ENCODE measurements around the gene RCL1.
A peak's percentile ranks its signal among the peaks of the same experiment; 100 is the strongest.
"Not testable (repeated sequence)": the region's sequence is repeated elsewhere in the genome, so short reads cannot be mapped to it uniquely, and the experiment has no call there.

RCL1 gene
- total RNA-seq: 18.5 to 52.9 (median 25.9) reads per million in 4 experiments

GRCh38 chr9:4792572-4793458 is at the start of gene RCL1:
Gene RCL1 (plus strand): TSS chr9:4792944. CDS start chr9:4793092, 148 bp downstream.
- peak; percentile 93 for DNase-seq

DNA sequence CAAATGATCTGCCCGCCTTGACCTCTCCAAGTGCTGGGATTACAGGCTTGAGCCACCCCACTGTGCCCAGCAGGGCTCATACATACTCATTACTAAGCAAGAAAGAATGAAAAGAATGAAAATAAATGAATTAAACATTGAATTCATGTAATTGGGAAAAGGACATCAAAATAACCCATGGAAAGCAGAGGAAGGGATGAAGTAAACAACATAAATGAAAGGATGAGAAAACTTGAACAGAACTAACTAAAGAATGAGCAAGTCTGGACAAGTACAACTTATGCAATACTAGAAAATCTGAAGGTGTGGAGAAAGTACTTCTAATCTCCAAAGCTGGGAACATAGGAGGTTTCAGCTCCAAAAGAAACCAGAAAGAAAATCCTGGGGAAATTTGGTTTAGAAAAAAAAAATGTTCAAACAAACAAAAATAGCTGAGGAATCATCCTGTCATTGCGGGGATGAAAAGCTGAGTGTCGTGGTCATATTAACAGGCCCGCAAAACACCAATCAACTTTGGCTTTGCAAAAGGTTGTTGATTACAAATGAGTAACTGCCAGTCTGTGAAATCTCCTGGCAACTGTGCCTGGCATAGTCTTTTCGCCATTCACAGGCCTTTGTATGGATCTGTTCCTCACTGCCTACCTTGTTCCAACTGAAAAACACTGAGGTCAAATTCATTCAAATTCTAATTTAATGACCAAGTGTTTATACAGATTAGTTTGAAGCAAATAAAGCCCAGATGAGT is 49.4 kb upstream of the RCL1 start:
- no peak for DNase-seq

GRCh38 chr9:4746278-4747030 is 46.3 kb upstream of the RCL1 start:
- no peak for DNase-seq

DNA sequence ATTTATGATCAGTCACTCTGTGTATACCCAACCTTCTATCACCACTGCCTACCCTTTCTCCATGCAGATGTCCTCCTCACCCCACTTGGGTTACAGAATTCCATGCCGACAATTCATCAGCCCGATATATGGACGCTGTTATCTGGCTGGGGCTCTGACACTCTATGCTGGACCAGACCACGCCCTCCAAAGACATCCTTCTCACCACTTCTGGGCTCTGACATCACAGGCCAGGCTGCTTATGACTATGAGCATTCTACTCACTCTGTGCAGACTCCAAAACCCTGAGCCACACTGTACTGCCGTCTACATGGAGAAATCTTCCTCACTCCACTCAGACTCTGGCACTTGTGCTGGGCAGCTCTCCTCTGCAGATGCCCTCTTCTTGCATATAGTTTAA is 44.1 kb upstream of the RCL1 start:
- no peak for DNase-seq

GRCh38 chr9:4750023-4750673 is 42.6 kb upstream of the RCL1 start:
- no peak for DNase-seq

- DNase-seq: not testable (repeated sequence)
Observed at GRCh38 chr9:4754530-4754929, 38.2 kb upstream of the RCL1 start.

GRCh38 chr9:4755026-4755609 is 37.6 kb upstream of the RCL1 start:
- no peak for DNase-seq

DNA sequence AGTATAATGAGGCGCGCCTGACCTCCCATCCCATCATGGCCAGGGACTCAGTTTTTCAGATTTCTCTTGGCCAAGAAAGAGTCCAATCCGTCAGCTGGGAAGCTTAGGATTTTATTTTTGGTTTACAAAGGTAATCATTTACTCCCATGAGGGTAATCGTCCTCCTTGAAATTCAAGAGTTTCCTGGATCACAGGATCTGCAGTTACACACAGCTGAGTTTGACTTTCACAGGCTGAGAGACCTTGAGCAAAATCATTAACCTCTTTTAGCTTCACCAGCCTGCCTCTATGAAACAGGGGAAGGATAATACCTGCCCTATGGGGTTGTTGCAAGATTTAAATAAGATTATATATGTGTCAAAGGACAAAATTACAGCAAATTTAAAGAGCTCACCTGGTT is 36.3 kb upstream of the RCL1 start:
- no peak for DNase-seq

GRCh38 chr9:4760122-4760521 is 32.6 kb upstream of the RCL1 start:
- no peak for DNase-seq

DNA sequence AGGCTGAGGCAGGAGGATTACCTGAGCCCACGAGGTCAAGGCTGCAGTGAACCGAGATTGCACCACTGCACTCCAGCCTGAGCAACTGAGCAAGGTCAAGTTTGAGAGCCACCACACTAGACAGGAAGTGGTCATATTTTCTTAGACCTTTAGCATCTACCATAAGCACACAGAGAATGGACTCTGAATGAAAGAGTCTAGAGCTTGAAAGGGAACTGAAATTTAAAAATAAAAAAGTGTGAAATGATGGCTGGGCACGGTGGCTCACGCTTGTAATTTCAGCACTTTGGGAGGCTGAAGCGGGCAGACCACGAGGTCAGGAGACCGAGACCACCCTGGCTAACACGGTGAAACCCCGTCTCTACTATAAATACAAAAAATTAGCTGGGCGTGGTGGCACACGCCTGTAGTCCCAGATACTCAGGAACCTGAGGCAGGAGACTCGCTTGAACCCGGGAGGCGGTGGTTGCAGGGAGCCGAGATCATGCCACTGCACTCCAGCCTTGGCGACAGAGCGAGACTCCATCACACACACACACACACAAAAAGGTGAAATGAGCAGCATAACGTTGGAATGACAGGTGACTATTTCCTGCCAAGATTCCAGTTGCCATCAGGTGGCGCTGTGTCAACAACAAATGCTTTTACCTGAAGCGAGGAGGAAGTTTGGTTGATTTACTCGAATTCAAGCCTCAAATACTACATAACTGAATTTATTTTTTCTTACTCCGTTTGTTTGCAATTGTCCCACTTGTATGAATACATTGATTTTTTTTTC is 30.4 kb upstream of the RCL1 start:
- peak; percentile 61 for DNase-seq

- DNase-seq: no peak
Observed at GRCh38 chr9:4762886-4763541, 29.7 kb upstream of the RCL1 start.

- DNase-seq: no peak
Observed at GRCh38 chr9:4764033-4764432, 28.7 kb upstream of the RCL1 start.

- DNase-seq: no peak
Observed at GRCh38 chr9:4768681-4769080, 24.1 kb upstream of the RCL1 start.

- no peak for DNase-seq
Observed at GRCh38 chr9:4769321-4770080, 23.2 kb upstream of the RCL1 start.

- no peak for DNase-seq
Observed at GRCh38 chr9:4771788-4772187, 21.0 kb upstream of the RCL1 start.

DNA sequence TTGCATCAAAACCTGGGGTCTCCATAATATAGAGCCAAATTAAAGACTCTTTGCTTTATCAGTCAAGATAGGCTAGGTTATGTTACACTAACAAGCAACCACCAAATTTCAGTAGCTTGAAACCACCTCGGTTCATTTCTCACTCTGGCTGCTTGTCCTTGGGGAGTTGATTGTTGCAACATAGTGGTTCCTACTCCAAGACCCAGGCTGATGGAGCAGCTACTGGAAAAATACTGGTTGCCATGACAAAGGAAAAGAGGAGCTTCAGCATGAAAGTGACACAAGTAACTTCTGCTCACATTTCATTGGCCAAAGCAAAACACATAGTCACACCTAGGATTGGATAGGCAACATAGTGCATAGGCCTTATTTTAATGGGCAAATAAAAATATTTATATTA is 18.5 kb upstream of the RCL1 start:
- no peak for DNase-seq

DNA sequence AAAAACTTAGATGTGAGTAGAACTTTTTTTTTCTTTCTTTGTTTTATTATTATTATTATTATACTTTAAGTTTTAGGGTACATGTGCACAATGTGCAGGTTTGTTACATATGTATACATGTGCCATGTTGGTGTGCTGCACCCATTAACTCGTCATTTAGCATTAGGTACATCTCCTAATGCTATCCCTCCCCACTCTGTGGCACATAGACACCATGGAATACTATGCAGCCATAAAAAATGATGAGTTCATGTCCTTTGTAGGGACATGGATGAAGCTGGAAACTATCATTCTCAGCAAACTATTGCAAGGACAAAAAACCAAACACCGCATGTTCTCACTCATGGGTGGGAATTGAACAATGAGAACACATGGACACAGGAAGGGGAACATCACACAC is 17.8 kb upstream of the RCL1 start:
- not testable (repeated sequence) for DNase-seq

- DNase-seq: no peak
Observed at GRCh38 chr9:4780651-4781050, 12.1 kb upstream of the RCL1 start.

GRCh38 chr9:4781408-4781807 is 11.3 kb upstream of the RCL1 start:
- no peak for DNase-seq

GRCh38 chr9:4783191-4783590 is 9.6 kb upstream of the RCL1 start:
- DNase-seq: not testable (repeated sequence)

All from effector CD8-positive, alpha-beta T cell (primary cell).